GM03348 (cell line): Measurements from ENCODE around the gene ZNF385B.

Experiments used
- DNase-seq: peaks from one replicate; pipeline ENCODE4 v3.0.0; 2012; ENCODE audit warnings: low spot score

Gene ZNF385B

GRCh38 chr2:179438654-179439053, 422.8 kb downstream of the ZNF385B start:
- no peak for DNase-seq

GRCh38 chr2:179437430-179437829, 424.0 kb downstream of the ZNF385B start:
- DNase-seq = no peak

- DNase-seq = no peak
Observed at GRCh38 chr2:179435566-179435965, 425.8 kb downstream of the ZNF385B start.

- DNase-seq = peak; percentile 16
Observed at GRCh38 chr2:179435000-179435399, 426.4 kb downstream of the ZNF385B start.

- DNase-seq = no peak
Observed at GRCh38 chr2:179434357-179434756, 427.1 kb downstream of the ZNF385B start.

GRCh38 chr2:179432751-179433150, 428.7 kb downstream of the ZNF385B start:
- DNase-seq = no peak

- DNase-seq = no peak
Observed at GRCh38 chr2:179429597-179429996, 431.8 kb downstream of the ZNF385B start.

- DNase-seq = no peak
Observed at GRCh38 chr2:179429060-179429471, 432.3 kb downstream of the ZNF385B start.

GRCh38 chr2:179428649-179429048, 432.8 kb downstream of the ZNF385B start:
- no peak for DNase-seq

- no peak for DNase-seq
Observed at GRCh38 chr2:179427065-179427464, 434.3 kb downstream of the ZNF385B start.

GRCh38 chr2:179424571-179424970, 436.8 kb downstream of the ZNF385B start:
- DNase-seq = no peak

- DNase-seq = peak; percentile 44
Observed at GRCh38 chr2:179422037-179422643, 439.3 kb downstream of the ZNF385B start.

GRCh38 chr2:179417436-179417949, 443.9 kb downstream of the ZNF385B start:
- DNase-seq = no peak

GRCh38 chr2:179412112-179412511, 449.3 kb downstream of the ZNF385B start:
- peak; percentile 5 for DNase-seq

- DNase-seq = peak; percentile 65
Observed at GRCh38 chr2:179410552-179411356, 450.7 kb downstream of the ZNF385B start.

- no peak for DNase-seq
Observed at GRCh38 chr2:179403624-179404023, 457.8 kb downstream of the ZNF385B start.

GRCh38 chr2:179393481-179393880, 467.9 kb downstream of the ZNF385B start:
- DNase-seq = no peak
